Activated T-cell treated with anti-CD3 and anti-CD28 coated beads for 24 hours (primary cell): ENCODE data around the gene SPRYD4.

Source experiments
- DNase-seq: peaks from one replicate; pipeline ENCODE4 v3.0.0-alpha.2; 2020; ENCODE audit warnings: low read depth

The SPRYD4 gene

GRCh38 chr12:56521209-56521589, 52.8 kb downstream of the SPRYD4 start:
- no peak for DNase-seq

DNA sequence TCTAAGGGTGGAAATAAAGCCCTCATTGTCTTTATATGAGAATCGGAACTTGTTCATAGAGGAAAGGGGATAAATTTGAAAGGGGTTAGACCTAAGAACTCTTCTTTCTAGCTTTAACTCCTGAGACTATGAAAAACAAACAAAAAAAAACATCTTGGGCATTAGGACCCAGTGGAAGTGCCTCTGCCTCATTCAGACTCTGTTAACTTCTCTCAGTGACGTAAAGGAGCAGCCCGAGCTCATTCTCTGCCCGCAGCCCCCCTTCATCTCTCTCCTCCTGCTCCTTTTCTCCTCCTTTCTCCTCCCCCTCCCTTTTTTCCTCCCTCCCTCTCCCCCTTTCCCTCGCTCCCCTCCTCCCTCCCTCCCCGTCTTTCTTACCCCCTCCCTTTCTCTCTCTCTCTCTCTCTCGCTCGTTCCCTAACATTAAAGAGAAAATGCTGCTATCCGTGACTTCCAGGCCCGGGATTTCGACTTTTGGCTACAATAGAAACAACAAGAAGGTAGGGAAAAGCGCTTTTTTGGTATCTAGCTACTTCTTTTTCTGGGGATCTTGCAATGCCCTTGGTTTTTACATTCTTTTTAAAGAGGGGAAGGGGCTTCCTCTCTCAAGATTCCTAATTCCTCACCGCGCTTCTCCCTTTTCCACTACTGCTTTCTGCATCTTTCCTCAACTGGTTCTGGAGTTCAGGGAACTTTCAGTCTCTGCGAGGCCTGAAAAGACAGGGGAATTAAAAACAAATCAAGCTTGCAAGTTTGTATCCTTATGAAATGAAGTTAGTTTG, 53.4 kb downstream of the SPRYD4 start, which contains the start of gene RBMS2:
Gene RBMS2 (plus strand): TSS at position 231 of the 782 bp plus-strand sequence. CDS start 204 bp downstream, at position 435.
- DNase-seq = no peak

GRCh38 chr12:56522411-56523193, 54.2 kb downstream of the SPRYD4 start:
- no peak for DNase-seq

DNA sequence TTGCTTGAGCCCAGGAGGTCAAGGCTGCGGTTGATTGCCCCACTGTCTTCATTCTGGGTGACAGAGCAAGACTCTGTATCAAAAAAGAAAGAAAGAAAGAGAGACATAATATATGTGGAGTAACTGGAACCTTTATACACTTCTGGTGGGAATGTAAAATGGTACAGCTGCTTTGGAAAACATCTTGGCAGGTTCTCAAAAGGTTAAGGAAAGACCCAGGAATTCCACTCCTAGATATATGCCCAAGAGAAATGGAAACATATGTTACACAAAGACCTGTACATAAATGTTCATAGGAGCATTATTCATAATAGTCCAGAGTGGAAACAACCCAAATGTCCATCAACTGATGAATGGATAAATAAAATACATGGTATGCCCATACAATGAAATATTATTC, 60.5 kb downstream of the SPRYD4 start:
- DNase-seq = no peak
